LNCAP (cell line): Measurements from ENCODE around the gene PPFIA4.
A peak's percentile ranks its signal among the peaks of the same experiment; 100 is the strongest.

Experiments used
- TF ChIP-seq, protein P1 (sequence below): fragments of 450-650 bp; IDR thresholded peaks from 2 replicates; pipeline ENCODE4 v1.5.1; 2017; ENCODE audit warnings: mild to moderate bottlenecking

Gene PPFIA4

DNA sequence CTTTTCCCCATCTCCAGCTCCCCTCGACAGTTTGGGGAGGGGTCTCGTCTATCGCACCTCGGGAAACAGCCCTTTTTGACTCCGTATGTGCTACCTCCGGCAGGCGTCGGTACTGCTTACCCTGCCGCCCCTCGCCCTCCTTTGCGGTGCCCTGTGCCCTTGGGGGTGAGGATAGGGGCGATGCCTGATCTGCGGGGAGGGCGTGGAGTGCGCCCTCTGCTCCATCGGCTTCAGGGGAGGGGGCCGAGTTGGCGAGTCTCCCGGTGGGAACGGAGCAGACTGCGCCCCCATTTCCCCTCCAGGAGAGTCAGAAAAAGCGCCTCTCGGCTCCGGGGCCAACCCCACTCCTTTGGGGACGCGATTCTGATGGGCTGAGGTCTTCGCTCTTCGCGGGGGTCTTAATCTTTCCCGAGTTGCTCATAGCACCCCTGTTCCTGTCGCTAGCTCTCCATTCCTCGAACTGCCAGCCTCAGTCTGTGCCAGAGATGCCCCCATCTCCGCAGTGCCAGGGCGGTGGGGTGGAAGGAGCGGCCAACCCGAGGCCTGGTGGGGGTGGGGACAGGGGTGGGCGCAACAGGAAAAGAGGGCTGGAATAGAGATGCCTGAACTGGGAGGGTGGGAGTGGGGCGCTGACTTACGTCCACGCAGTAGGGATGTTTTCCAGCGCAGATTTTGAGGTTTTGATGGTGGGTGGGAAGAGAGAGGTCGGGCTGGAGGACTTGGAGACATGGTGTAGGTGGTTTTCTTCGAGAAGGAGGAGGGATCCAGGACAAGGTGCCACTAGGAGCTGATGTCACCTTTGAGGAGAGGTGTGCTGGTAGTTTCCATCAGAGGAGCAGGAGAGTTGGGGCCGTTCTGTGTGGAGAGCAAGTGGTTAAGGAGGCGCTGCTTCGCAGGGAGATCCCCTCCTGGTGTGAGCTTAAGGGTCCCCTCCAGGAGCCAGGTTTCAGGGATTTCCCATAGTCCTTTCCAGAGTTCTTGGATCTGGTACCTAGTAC lies 674 bp downstream of the PPFIA4 start:
- TF ChIP-seq, protein P1, sequence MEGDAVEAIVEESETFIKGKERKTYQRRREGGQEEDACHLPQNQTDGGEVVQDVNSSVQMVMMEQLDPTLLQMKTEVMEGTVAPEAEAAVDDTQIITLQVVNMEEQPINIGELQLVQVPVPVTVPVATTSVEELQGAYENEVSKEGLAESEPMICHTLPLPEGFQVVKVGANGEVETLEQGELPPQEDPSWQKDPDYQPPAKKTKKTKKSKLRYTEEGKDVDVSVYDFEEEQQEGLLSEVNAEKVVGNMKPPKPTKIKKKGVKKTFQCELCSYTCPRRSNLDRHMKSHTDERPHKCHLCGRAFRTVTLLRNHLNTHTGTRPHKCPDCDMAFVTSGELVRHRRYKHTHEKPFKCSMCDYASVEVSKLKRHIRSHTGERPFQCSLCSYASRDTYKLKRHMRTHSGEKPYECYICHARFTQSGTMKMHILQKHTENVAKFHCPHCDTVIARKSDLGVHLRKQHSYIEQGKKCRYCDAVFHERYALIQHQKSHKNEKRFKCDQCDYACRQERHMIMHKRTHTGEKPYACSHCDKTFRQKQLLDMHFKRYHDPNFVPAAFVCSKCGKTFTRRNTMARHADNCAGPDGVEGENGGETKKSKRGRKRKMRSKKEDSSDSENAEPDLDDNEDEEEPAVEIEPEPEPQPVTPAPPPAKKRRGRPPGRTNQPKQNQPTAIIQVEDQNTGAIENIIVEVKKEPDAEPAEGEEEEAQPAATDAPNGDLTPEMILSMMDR = no peak

DNA sequence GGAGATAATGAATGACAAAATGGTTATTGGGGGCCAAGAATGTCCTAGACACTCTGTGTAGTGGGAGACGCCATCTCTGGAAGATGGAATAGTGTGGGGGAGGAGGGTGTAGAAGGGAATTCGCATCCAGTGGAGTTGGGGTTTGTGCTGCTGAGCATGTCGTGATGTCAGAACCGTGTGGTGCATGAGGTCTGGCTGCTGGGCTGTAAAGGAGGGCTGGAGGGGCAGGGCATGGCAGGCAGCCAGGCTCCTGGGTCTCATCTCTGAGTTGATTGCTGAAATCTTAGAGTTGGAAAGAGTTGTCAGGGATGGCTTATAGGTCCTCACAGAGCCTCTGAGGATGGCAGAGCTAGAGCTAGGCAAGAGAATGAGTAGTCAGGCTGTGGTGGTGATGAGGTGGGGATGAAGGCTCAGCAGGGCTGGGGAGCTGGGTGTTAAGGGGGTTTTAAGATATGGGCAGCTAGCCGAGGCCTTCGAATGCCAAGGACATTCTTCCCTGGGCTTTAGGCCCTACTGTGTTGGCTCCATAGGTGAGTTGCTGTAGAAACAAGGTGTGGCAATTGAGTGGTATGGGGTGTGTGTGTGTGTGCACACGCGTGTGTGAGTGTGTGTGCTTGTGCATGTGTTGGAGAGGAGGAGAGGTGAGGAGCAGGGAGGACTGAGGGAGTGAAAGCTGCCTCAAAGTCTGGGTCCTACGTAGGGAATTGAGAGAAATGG lies 1.9 kb downstream of the PPFIA4 start:
- TF ChIP-seq, protein P1 = no peak

DNA sequence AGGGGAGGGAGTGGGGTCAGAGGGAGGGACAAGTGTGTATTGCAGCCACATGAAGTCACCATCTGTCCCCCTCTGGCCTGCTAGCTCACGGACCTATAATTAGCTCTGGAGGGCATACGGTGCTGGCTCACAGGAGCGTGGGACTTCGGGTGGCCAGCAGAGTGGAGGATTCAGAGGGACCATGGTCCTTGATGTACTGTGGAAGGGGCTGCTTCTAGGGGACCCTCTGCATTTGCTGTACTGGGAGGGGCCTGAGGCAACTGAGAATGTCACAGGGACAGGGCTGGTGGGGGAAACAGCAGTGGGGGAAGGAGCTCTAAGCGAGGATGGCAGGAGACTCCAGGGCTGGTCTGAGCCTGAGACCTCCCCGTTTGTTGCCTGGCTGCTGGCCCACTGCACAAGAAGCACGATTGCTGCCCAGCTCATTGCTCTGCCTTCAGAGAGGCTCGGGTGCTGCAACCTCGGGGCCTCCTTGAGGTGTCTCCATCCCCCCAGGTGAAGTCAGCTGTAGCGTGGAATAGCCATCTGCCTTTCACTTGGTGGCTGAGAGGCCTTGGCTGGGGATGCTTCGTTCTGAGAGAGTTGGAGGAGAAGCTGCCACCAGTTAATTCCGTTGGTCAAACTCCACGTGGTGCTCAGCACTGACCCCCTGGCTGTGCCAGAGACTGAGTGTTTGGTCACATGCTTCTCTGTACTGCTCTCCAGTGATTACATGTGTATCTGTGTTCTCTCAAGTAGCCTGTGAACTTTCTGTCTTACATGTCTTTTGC lies 2.7 kb downstream of the PPFIA4 start:
- TF ChIP-seq, protein P1 = no peak

GRCh38 chr1:203031467-203031866 lies 5.2 kb downstream of the PPFIA4 start:
- TF ChIP-seq, protein P1 = peak; percentile 44

- TF ChIP-seq, protein P1 = no peak
Observed at GRCh38 chr1:203033287-203033686, 7.0 kb downstream of the PPFIA4 start.

DNA sequence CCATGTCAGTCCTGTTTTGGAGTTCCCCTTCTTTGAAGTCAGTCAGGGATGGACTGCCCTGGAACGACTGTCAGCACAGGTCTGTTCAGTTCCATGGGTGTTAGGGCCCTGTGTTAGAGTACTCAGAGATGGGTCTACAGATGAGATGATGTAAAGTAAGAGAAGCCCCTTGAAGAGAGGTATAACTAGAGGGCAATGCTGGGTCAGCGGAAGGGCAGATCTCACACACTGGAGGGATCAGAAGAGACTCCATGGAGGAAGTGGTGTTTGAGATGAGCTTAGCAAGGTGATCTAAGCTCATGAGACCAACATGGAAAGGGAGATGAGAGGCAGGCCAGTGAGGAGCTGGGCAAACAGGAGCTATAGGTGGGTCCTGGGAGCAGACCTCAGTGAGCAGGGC lies 7.6 kb downstream of the PPFIA4 start:
- TF ChIP-seq, protein P1 = no peak
